Activated CD4-positive, alpha-beta T cell treated with anti-CD3 and anti-CD28 coated beads, Interleukin-2, amount 50 U/mL, for 48 hours (primary cell): ENCODE results near the gene NFE2L3.
"Not testable (repeated sequence)": the region's sequence is repeated elsewhere in the genome, so short reads cannot be mapped to it uniquely, and the experiment has no call there.

Experiments
- DNase-seq, 2 experiments: peaks; one replicate each; pipeline ENCODE4 v3.0.0-alpha.2; 2020

Gene NFE2L3

GRCh38 chr7:26147646-26148306 is 4.2 kb upstream of the NFE2L3 start:
- DNase-seq, result not testable (repeated sequence)

- DNase-seq, result not testable (repeated sequence)
These were observed 3.7 kb upstream of the NFE2L3 start for GRCh38 chr7:26148307-26148700.

GRCh38 chr7:26149391-26149977 is 2.5 kb upstream of the NFE2L3 start:
- DNase-seq, result no peak

- no peak for DNase-seq
These were observed 902 bp upstream of the NFE2L3 start for GRCh38 chr7:26151096-26151495.

GRCh38 chr7:26151650-26151952 is 397 bp upstream of the NFE2L3 start:
- DNase-seq, result no peak

GRCh38 chr7:26152782-26153240 is 813 bp downstream of the NFE2L3 start:
- DNase-seq, result peak; percentile 45 to 53

- DNase-seq, result peak; percentile 42 to 54
These were observed 1.3 kb downstream of the NFE2L3 start for GRCh38 chr7:26153241-26153822.

- DNase-seq, result peak in 1 of 2 experiments; percentile 61
These were observed 2.1 kb downstream of the NFE2L3 start for GRCh38 chr7:26153823-26154783.

- DNase-seq, result no peak
These were observed 3.8 kb downstream of the NFE2L3 start for GRCh38 chr7:26155531-26156375.

- DNase-seq, result peak; percentile 51 to 61
These were observed 4.7 kb downstream of the NFE2L3 start for GRCh38 chr7:26156451-26157420.

- DNase-seq, result no peak
These were observed 5.6 kb downstream of the NFE2L3 start for GRCh38 chr7:26157520-26158105.

GRCh38 chr7:26159243-26159642 is 7.2 kb downstream of the NFE2L3 start:
- no peak for DNase-seq

GRCh38 chr7:26160896-26161295 is 8.9 kb downstream of the NFE2L3 start:
- DNase-seq, result no peak

GRCh38 chr7:26162431-26162830 is 10.4 kb downstream of the NFE2L3 start:
- DNase-seq, result no peak

- not testable (repeated sequence) for DNase-seq
These were observed 11.8 kb downstream of the NFE2L3 start for GRCh38 chr7:26163804-26164203.

GRCh38 chr7:26165950-26166683 is 14.1 kb downstream of the NFE2L3 start:
- no peak for DNase-seq

- DNase-seq, result peak in 1 of 2 experiments; percentile 39
These were observed 14.8 kb downstream of the NFE2L3 start for GRCh38 chr7:26166684-26167266.

GRCh38 chr7:26167303-26167934 is 15.4 kb downstream of the NFE2L3 start:
- peak in 1 of 2 experiments; percentile 35 for DNase-seq

GRCh38 chr7:26168458-26169023 is 16.5 kb downstream of the NFE2L3 start:
- no peak for DNase-seq
